Measurements from ENCODE around the gene IZUMO1. TPM values are rescaled to one million over a fixed set of nuclear protein-coding genes. Genes with fewer than 3 reads are reported as not detected.

Gene IZUMO1
- total and polyA plus RNA-seq, 2 of the 13 experiments (the other 11 are each of a cell fraction or from before 2014, with no cell fraction given) = 0.07 to 0.22 TPM

DNA sequence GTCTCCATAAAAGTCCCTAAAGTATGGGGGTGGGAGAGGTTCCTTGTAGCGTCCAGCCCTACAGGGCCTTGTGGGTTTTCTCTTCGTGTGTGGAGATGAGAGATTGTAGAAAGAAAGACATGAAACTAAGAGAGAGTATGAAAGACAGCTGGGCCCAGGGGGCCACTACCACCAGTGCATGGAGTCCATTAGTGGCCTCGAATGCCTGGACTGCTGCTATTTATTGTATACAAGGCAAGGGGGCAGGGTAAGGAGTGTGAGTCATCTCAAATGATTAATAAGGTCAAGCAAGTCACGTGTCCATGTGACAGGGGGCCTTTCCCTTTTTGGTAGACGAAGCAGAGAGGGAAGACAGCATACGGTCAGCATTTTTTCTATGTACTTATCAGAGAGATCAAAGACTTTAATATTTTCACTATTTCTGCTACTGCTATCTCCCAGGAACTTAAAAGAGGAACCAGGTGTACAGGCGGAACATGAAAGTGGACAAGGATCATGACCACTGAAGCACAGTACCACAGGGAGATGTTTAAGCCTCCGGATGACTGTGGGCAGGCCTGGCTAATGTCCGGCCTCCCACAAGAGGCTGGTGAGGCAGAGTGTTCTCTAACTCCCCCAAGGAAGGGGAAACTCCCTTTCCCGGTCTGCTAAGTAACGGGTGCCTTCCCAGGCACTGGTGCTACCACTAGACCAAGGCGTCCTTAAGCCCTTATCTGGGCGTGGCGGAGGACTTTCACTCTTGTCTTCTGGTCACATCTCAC is 34.1 kb upstream of the IZUMO1 start (continued):
- TF ChIP-seq, protein P1, sequence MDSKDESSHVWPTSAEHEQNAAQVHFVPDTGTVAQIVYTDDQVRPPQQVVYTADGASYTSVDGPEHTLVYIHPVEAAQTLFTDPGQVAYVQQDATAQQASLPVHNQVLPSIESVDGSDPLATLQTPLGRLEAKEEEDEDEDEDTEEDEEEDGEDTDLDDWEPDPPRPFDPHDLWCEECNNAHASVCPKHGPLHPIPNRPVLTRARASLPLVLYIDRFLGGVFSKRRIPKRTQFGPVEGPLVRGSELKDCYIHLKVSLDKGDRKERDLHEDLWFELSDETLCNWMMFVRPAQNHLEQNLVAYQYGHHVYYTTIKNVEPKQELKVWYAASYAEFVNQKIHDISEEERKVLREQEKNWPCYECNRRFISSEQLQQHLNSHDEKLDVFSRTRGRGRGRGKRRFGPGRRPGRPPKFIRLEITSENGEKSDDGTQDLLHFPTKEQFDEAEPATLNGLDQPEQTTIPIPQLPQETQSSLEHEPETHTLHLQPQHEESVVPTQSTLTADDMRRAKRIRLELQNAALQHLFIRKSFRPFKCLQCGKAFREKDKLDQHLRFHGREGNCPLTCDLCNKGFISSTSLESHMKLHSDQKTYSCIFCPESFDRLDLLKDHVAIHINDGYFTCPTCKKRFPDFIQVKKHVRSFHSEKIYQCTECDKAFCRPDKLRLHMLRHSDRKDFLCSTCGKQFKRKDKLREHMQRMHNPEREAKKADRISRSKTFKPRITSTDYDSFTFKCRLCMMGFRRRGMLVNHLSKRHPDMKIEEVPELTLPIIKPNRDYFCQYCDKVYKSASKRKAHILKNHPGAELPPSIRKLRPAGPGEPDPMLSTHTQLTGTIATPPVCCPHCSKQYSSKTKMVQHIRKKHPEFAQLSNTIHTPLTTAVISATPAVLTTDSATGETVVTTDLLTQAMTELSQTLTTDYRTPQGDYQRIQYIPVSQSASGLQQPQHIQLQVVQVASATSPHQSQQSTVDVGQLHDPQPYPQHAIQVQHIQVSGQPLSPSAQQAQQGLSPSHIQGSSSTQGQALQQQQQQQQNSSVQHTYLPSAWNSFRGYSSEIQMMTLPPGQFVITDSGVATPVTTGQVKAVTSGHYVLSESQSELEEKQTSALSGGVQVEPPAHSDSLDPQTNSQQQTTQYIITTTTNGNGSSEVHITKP (CRISPR knock-in tag; IDR thresholded peaks at IDR 0.05; ENCODE audit: low read depth) = peak; percentile 49; the same call in 1 of the 2 replicates
- TF ChIP-seq RAD51 (IDR thresholded peaks at IDR 0.05; ENCODE audit: borderline replicate concordance) (peak; percentile 87; the same call in 1 of the 2 replicates), ISL2 (CRISPR knock-in tag; IDR thresholded peaks at IDR 0.05) (0 out of 2 replicates have a peak, but pooled peaks have one; percentile 39), NCOA2 (CRISPR knock-in tag; IDR thresholded peaks at IDR 0.05) (peak; percentile 56), FOXA3 (CRISPR knock-in tag; IDR thresholded peaks at IDR 0.05) (peak; percentile 66), SP4 (CRISPR knock-in tag; IDR thresholded peaks at IDR 0.05) (no peak), NR2F2 (IDR thresholded peaks at IDR 0.05; ENCODE audit: borderline replicate concordance, low read depth) (no peak), NR2C2 (CRISPR knock-in tag; IDR thresholded peaks at IDR 0.05; ENCODE audit: borderline replicate concordance) (0 out of 2 replicates have a peak, but pooled peaks have one; percentile 28), TAF1 (CRISPR knock-in tag; IDR thresholded peaks at IDR 0.05) (peak; percentile 19; the same call in 1 of the 2 replicates), ATF6 (CRISPR knock-in tag; conservative IDR thresholded peaks at IDR 0.05) (no peak), SOX6 (IDR thresholded peaks at IDR 0.05) (no peak), SOX6 (CRISPR knock-in tag; IDR thresholded peaks at IDR 0.05) (no peak; the same call in 1 of the 2 replicates)
- TF ChIP-seq, protein P2, sequence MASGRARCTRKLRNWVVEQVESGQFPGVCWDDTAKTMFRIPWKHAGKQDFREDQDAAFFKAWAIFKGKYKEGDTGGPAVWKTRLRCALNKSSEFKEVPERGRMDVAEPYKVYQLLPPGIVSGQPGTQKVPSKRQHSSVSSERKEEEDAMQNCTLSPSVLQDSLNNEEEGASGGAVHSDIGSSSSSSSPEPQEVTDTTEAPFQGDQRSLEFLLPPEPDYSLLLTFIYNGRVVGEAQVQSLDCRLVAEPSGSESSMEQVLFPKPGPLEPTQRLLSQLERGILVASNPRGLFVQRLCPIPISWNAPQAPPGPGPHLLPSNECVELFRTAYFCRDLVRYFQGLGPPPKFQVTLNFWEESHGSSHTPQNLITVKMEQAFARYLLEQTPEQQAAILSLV (CRISPR knock-in tag; IDR thresholded peaks at IDR 0.05; ENCODE audit: borderline replicate concordance) = no peak
- TF ChIP-seq, protein P3, sequence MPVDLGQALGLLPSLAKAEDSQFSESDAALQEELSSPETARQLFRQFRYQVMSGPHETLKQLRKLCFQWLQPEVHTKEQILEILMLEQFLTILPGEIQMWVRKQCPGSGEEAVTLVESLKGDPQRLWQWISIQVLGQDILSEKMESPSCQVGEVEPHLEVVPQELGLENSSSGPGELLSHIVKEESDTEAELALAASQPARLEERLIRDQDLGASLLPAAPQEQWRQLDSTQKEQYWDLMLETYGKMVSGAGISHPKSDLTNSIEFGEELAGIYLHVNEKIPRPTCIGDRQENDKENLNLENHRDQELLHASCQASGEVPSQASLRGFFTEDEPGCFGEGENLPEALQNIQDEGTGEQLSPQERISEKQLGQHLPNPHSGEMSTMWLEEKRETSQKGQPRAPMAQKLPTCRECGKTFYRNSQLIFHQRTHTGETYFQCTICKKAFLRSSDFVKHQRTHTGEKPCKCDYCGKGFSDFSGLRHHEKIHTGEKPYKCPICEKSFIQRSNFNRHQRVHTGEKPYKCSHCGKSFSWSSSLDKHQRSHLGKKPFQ (CRISPR knock-in tag; IDR thresholded peaks at IDR 0.05; ENCODE audit: insufficient replicate concordance) = peak; percentile 33
- TF ChIP-seq, protein P4, sequence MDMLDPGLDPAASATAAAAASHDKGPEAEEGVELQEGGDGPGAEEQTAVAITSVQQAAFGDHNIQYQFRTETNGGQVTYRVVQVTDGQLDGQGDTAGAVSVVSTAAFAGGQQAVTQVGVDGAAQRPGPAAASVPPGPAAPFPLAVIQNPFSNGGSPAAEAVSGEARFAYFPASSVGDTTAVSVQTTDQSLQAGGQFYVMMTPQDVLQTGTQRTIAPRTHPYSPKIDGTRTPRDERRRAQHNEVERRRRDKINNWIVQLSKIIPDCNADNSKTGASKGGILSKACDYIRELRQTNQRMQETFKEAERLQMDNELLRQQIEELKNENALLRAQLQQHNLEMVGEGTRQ (IDR thresholded peaks at IDR 0.05; ENCODE audit: low read depth, low read length) = peak; percentile 79
- TF ChIP-seq, protein P4 (CRISPR knock-in tag; IDR thresholded peaks at IDR 0.05; ENCODE audit: borderline replicate concordance) = peak; percentile 83; the same call in 1 of the 2 replicates

All from HepG2 (cell line).